ENCODE measurements around the gene CPNE5. TPM values are rescaled to one million over a fixed set of nuclear protein-coding genes. Genes with fewer than 3 reads are reported as not detected.

CPNE5 gene
- total RNA-seq, 1 donor from 2014 or later = 0.13 TPM

DNA sequence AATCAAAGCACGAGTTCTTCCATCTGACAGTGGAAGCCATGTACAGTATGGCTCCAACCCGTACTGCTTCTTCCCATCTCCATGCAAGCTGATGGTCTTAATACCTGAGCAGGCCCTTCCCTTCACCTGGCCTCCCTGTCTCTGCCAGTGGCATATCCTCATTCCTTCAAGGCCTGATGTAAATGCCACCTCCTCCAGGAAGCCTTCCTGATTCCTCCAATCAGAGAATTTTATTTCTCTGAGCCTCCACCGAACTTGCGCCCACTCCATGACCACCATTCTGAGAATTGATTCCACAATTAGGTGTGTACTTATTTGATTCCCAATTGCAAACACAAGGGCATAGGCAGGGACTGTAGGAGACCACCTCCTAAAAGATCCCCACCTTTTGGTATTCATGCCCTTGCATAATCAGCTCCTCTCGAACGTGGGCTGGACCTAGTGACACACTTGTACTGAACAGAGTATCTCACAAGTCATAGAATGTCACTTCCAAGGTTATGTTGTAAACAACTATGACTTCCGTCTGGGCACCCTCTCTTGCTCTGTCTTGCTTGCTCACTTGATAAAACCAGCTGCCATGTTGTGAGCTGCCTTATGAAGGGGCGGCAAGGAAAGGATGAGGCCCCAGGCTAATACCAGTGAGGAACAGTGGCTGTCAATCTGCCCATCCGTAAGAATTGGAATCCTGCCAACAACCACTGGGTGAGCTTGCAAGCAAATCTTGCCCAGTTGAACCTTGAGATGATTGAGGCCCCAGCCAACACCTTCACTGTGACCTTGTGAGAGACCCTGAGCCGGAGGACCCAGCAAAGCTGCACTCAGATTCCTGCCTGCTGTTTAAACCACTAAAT lies 38.8 kb downstream of the CPNE5 start:
- TF ChIP-seq CTCF (IDR thresholded peaks at IDR 0.05; ENCODE audit: insufficient read depth, low read length, poor library complexity, severe bottlenecking) = no peak

GRCh38 chr6:36798852-36799251 lies 40.4 kb downstream of the CPNE5 start:
- no peak for TF ChIP-seq CTCF (IDR thresholded peaks at IDR 0.05; ENCODE audit: insufficient read depth, low read length, poor library complexity, severe bottlenecking)
- Histone ChIP-seq H3K36me3 (ENCODE audit: control insufficient read depth, insufficient read depth, low read length) (no peaks in the 10 kb centered on the region), H3K27me3 (ENCODE audit: control insufficient read depth, insufficient read depth, low read length) (peaks cover 9% of the 10 kb centered on the region), H3K4me3 (ENCODE audit: low read depth, low read length) (no peak overlapping the region)
- no peak for DNase-seq (ENCODE audit: low read depth)

More for the DNA sequence above, 38.8 kb downstream of the CPNE5 start:
- Histone ChIP-seq H3K36me3 (ENCODE audit: control insufficient read depth, insufficient read depth, low read length) (no peaks in the 10 kb centered on the region), H3K27me3 (ENCODE audit: control insufficient read depth, insufficient read depth, low read length) (peaks cover 4% of the 10 kb centered on the region), H3K4me3 (ENCODE audit: low read depth, low read length) (no peak overlapping the region)
- DNase-seq (ENCODE audit: low read depth) = no peak

DNA sequence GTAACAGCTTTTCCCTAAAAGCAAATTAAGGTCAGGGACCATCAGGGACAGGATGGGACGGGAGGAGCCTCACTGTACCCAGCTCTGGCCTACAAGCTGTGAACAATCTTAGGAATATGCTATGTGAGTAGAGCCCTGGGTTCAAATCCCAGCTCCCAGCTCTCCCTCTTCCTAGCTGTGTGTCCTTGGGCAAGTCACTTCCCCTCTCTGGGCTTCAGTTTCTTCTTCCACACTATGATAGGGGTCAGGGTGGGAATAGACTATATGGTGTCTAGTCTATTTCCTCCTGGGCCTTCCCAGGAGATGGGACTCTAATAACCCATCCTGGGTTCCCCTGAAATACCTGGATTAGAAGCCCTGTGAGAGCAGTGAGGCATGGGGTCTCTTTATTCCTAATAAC lies 41.6 kb downstream of the CPNE5 start:
- DNase-seq (ENCODE audit: low read depth) = no peak
- peaks cover 19% of the 10 kb centered on the region for H3K27me3 ChIP-seq (ENCODE audit: control insufficient read depth, insufficient read depth, low read length)
- TF ChIP-seq CTCF (IDR thresholded peaks at IDR 0.05; ENCODE audit: insufficient read depth, low read length, poor library complexity, severe bottlenecking) = no peak
- no peaks in the 10 kb centered on the region for H3K36me3 ChIP-seq (ENCODE audit: control insufficient read depth, insufficient read depth, low read length)
- no peak overlapping the region for H3K4me3 ChIP-seq (ENCODE audit: low read depth, low read length)

GRCh38 chr6:36797055-36797454 lies 42.2 kb downstream of the CPNE5 start:
- no peak for TF ChIP-seq CTCF (IDR thresholded peaks at IDR 0.05; ENCODE audit: insufficient read depth, low read length, poor library complexity, severe bottlenecking)
- peaks cover 24% of the 10 kb centered on the region for H3K27me3 ChIP-seq (ENCODE audit: control insufficient read depth, insufficient read depth, low read length)
- no peaks in the 10 kb centered on the region for H3K36me3 ChIP-seq (ENCODE audit: control insufficient read depth, insufficient read depth, low read length)
- H3K4me3 ChIP-seq (ENCODE audit: low read depth, low read length) = no peak overlapping the region
- DNase-seq (ENCODE audit: low read depth) = no peak

DNA sequence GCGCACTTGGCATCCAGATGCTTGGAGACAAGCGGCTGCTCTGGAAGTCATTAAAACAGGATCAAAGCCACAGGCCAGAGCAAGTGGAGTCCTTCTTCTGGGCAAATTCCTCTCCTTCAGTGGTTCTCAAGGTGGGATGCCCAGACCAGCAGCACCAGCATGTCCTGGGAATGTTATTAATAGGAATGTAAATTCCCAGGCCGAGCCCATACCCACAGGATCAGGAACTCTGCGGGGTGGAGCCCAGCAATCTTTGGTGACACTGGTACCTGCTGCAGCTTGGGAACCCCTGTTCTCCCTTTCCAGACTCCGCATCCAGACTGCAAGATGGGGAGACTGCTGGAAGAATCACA lies 44.6 kb downstream of the CPNE5 start:
- Histone ChIP-seq H3K36me3 (ENCODE audit: control insufficient read depth, insufficient read depth, low read length) (no peaks in the 10 kb centered on the region), H3K4me3 (ENCODE audit: low read depth, low read length) (no peak overlapping the region), H3K27me3 (ENCODE audit: control insufficient read depth, insufficient read depth, low read length) (peaks cover 29% of the 10 kb centered on the region)
- no peak for TF ChIP-seq CTCF (IDR thresholded peaks at IDR 0.05; ENCODE audit: insufficient read depth, low read length, poor library complexity, severe bottlenecking)
- no peak for DNase-seq (ENCODE audit: low read depth)

All from kidney epithelial cell (primary cell).